NCI-H774 (cell line): Measurements from ENCODE around the gene FARSA.
"Not testable (repeated sequence)": the region's sequence is repeated elsewhere in the genome, so short reads cannot be mapped to it uniquely, and the experiment has no call there.

Experiments used
- DNase-seq: peaks from one replicate; lab custom pipeline; 2025; lab: John Stamatoyannopoulos, UW

Gene FARSA

DNA sequence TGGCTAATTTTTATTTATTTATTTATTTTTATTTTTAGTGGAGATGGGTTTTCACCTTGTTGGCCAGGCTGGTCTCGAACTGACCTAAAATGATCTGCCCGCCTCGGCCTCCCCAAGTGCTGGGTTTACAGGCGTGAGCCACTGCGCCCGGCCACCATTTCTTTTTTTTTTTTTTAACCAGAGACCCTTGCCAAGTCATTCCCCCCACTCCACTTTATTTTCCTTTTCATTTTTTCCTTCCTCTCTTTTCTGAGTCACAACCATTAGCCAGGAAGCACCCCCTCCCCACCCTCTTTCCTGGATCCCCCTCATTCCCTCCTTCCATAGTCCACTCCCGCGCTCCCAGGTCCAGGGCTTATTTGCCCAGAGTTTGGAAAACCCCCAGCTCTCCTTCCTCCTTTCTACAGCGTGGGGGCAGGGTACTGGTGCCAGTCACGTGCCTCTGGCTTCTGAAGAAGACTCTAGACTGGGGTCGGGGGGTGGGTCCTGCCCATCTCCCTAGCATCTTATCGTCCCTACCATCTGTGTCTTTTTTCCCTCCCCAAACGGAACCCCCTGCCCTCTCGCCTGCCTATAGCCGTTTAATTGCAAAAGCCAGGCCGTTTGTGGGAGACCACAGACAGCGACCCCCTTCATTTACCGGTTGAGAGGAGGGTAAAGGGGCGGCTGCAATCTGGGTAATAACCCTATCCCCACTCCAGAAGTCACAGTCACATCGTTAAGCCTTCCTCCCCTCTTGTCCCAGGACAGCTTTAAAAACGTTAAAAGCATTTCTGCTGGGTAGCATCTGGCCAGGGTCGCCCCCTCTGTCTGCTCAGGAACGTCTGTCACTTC is 3.8 kb upstream of the FARSA start:
- DNase-seq: no peak

DNA sequence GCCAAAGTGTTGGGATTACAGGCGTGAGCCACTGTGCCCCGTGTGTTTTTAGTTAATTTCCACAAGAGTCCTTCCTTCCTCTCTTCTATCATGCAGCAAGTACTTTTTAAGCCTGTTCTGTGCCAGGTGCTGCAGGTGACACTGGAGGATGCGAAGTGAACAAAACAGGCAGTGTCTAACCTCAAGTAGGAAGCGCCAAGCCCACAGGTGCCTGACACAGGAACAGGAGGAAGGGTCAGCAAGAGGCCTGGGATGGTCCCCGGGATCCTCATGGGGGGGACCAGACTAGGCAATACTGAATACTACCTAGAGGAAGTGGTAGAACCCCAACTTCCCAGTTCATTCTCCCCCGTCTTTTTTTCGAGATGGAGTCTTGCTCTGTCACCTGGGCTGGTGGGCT is 3.1 kb upstream of the FARSA start:
- DNase-seq: no peak

DNA sequence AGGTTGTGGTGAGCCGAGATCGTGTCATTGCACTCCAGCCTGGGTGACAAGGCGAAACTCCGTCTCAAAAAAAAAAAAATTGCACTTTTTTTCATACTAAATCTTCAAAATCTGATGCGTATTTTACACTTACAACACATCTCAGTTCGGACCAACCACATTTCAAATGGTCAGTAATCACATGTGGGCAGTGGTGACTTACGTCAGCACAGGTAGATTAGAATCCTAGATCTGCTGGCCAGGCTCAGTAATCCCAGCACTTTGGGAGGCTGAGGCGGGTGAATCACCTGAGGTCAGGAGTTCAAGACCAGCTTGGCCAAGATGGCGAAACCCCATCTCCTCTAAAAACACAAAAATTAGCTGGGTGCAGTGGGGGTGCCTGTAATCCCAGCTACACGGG is 1.6 kb upstream of the FARSA start:
- no peak for DNase-seq

DNA sequence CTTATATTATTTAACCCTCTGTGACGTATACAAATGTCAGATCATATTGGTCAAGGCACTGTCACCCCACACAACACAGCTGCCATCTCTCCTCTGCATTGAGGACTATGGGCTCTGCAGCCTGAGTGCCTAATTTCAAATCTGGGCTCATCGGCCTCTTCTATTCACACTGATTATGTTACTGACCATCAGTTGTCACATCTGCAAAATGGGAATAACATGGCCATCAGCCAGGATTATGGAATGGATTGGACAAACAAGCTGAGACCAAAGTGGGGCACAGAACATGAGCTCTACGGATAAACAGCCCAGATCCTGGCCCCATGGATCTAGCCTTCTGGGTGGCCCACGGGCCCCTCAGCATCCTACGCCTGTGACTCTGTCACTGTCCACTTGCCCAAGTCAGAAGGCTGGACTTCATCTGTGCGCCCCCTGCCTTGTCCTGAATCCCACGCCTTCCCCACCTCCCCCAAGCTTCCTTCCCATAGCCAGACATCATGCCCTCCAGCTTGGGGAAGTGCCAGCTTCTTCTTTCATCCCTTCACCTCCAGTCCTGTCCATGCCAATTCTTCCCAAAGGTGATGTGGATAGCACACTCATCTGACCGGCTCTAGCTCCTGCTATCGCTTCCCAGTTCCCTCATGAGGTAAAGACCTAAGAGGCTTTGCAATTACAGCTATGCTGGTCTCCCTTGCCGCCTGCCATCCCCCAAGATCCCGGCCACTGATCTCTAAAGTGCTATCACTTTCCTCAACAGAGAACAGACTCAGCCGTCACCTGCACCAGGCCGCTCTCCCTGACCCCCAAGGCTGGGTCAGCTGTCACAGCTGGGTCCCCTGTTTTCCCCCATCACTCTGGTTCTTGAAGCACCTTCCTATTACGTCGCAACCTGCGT is 872 bp downstream of the FARSA start:
- no peak for DNase-seq

DNA sequence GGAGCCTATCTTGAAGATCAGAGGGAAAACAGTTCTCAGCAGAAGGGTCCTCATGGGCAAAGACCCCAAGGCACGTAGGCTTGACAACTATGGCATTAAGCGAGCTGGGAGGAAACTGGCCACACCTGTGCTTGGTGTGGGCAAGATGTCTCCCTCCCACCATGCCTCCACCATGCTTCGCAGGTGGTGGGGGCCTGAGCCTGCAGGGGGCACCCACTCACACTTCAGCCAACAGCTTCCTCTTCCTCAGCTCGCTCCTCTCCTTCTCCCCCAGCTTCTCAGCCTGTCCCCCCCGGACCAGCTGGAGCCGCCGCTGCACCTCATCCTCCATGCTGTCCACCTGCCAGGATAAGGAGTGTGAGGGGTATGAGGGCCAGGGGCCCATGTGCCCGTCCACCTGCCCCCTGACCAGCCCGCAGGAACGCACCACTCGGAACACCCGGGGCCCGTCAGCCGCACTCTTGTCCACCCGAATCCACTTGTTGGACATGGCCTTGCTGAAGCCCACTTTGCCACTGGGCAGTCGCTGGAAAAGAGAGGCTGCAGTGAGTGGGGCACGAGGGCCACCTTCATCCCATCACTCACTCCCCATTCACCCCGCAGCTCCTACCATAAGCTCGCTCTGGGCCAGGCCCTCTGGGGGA is 3.4 kb downstream of the FARSA start:
- DNase-seq: no peak

DNA sequence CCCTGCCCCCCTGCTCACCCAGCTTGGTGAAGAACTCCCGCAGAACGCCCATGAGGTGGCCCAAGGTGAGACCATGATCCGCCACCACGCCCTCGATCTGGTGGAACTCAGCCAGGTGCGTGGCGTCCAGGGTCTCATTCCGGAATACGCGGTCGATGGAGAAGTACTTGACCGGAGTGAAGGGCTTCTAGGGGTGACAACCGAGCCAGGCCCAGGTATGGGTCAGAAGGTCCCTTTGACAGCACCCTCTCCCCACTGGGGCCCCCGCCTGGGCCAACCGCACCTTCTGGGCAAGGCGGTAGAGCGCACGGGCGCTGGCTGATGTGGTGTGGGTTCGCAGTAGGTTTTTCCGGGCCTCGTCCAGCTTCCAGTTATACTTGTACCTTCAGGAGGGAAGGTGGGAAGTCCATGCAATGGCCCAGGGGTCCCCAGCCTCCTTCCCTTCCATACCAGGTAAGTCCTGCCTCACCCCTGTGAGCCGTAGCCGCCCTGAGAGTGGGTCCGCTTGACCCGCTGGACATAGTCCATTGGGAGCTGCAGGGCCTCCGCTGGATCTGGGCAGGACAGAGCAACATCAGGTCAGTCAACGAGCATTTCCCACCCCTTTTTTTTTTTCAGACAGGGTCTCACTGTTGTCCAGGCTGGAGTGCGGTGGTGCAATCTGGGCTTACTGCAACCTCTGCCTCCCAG is 8.7 kb downstream of the FARSA start:
- no peak for DNase-seq

DNA sequence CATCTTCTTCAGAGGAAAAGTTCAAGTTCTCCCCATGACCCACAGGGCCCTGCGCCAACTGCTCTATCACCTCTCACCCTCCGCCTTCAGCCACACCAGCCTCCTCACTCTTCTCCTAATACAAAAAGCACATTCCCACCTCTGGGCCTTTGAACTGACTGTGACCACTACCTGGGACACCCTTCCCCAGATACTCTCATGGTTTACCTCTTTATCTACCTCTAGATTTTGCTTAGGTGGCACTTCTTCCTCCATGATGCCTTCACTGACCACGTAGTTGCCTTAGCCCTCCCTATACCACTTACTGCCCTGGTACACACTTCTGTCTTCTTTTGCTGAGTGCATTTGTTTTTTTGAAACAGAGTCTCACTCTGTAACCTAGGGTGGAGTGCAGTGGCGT is 10.6 kb downstream of the FARSA start:
- DNase-seq: no peak

DNA sequence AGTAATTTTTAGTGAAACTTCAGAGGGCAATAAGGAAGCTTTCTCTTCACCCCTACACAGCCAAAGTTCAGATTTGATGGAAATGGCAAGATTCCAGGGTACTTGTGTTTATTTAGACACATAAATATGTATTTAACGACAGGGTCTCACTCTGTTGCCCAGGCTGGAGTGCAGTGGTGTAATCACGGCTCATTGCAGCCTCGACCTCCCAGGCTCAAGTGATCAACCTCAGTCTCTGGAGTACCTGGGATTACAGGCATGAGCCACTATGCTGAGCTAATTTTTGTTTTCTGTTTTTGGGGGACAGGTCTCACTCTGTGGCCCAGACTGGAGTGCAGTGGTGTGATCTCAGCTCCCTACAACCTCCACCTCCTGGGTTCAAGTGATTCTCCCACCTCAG is 12.5 kb downstream of the FARSA start:
- DNase-seq: no peak

DNA sequence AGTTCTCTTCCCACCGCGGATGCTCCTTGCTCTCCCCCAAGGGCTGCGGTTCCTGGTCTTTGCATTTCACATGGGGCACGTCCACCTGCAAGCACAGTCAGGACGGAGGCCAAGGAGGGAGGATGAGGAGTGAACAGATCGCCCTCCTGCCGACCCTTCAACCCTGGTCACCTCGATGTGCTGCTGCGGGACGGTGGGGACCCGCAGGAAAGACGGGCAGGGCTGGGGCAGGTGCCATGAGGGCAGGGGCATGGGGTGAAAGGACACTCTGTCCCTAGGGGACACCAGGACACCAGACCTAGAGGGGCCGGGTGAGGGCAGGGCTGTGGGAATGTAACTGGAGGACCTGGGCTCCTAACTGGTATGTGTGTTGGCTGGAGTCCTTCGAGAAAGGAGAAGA is 15.3 kb downstream of the FARSA start:
- DNase-seq: no peak

DNA sequence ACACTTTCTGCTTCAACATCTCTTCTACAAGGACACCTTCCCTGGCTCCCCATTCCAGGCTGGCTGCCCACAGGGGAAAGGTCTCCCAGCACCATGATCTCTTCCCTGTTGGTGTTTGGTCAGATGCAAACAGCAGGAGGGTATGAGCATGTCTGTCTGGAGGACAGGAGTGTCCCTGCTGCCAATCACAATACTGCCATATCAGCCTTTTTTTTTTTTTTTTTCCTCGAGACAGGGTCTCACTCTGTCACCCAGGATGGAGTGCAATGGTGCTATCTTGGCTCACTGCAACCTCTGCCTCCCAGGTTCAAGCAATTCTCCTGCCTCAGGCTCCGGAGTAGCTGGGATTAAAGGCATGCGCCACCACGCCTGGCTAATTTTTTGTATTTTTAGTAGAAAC is 17.7 kb downstream of the FARSA start:
- not testable (repeated sequence) for DNase-seq

DNA sequence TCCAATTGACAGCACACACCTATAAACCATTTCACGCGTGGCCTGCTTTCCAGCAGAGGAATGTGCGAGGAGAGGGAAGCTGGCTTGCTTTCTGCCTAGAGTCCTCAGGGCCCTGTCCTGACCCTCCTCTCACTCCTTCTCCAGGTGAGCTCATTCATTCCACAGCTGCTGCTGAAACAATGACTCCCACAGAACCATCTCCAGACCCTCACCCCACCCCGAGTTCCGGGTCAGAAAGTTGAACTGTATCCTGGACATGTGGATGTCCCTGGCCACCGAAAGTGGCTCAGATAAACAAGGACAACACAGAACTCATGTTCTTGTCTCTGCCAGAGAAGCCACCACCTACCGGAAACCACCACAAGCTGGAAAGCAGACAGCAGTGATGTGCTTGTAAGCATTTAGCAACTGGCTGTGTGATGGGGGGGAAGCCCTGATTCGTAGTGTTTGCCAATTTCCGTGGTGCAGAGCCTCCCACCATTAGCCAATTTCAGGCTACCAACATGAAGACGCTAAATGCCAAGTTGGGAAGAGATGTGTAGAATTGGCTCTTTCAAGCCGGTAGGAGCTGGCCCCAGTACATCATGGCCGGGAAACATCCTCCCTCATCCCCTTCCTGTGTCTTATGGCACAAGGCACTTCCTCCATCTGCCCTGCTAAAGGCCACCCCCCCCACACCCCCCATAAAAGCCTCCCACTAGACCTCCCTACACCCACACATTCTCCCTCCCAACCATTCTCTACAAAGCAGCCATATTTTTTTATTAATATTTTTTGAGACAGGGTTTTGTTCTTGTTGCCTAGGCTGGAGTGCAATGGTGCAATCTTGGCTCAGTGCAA is 19.4 kb downstream of the FARSA start:
- DNase-seq: no peak

DNA sequence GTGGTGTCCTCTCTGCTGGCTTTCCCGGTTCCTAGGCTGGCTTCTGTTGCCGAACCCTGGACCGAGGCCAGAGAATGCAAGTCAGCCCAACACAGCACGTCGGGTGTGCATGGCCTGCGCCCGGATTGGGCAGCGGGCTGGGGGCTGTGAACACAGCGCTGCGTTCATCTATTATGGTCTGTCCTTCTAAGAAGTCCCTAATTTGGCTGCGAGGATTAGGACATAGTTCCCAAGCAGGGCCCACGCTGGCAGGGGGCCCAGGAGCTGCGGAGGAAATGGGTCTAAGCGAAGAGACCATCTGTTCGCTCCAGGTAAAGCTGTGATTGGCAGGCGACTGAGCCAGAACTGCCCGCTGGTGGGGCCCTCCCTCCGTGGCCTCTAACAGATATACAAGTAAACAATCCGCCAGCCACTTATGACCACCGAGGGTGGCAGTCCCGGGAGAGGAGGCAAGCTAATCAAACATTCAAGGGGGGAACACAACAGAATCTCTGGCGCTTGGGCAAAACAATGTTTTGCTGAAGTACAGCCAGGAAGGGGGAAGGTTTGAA is 20.4 kb downstream of the FARSA start:
- peak; percentile 96 for DNase-seq

DNA sequence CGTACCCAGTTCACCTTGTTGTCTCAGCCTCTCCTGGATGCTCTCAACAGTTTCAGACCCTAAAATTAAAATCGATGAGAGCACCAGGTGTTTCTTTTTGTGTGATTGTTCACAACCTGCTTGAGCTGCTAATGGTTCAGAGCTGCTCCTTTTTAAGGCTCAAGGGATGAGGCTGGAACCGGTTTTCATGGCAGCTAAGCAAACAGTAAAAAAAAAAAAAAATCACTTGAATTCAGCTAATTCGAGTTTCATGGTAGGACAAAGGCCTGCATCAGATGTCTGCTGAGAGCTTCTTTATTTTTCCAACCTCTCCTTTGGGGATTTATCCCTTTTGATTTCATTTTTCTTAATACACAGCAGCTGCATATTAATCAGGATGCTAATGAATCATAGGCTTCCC is 20.9 kb downstream of the FARSA start:
- peak; percentile 91 for DNase-seq

DNA sequence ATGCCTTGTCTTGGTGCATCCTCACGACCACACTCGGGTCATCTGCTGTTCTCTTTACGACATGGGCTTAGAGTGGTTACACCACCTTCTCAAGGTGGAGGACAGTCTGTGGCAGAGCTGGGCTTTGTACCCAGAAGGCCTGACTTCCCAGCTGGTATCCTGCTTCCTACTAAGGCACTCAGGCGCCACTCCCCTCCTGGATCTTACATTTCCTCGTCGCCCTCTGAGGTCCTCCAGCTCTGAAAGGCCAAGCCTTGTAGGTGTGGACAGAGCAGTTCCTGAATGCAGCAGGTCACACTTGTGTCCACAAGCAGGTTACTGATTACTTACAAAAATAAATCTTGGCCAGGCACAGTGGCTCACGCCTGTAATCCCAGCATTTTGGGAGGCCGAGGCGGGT is 26.3 kb downstream of the FARSA start:
- no peak for DNase-seq

DNA sequence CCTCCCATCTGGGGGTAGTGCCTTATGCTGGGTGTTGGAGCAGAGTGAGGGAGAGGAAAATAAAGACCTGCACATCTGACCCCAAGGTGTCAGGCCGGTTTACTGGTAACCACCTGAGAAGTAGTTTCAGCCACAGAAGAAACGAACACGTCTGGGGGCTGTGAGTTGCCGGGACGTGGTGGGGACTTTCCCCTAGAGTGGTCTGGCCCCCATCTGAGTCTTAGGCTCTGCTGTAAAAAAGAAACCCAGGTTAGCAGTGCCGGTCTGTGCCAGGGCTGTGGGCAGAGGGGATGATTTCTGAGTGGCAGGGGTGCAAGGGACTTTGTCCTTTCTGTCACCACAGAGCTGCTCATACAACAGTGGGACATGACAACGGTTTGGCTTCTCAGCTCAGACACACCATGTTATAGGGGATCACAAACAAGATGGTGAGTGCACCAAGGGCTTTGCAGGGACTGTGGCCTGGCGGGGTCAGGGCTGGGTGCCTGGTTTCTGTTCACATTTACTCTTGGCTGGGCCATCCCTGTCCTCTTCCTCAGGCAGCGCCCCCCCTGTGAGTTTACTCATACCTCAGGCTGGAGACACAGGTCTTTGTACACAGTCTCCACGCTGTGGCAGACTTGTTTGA is 33.5 kb downstream of the FARSA start:
- DNase-seq: no peak

DNA sequence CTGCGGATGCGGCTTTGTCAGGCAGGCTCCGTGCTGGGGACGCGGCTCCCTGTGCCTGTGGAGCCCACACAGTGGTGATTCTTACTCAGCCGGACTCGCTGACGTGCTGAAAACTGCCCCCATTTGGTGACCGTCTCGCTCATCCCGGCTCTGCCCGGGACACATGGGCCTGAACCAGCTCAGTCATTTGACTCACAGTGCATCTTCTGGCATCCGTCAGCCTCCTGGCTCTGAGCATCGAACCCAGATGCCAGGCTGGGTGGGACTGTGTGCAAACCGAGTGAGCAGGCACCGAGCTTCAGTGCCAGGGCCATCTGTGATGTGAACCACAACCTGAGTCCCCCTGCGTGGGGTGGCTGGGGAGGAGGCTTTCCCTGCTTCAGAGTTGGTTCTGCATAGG is 37.1 kb downstream of the FARSA start:
- DNase-seq: no peak

DNA sequence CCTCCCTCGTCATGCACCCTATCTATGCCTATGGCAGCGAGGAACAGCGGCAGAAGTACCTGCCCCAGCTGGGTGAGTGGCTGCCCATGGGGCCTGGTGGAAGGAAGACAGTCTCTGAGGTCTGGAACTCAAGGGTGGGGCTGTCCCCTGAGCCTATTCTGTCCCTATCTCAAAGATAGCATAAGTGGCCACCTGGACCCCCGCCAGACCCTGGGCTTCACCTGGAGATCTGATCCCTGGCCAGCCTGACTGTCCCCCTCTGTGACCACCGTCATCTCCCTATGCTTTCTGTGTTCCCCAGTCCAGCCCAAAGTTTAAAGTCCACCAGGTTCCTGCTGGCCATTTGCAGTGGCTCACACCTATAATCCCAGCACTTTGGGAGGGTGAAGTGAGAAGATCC is 39.9 kb downstream of the FARSA start:
- no peak for DNase-seq

DNA sequence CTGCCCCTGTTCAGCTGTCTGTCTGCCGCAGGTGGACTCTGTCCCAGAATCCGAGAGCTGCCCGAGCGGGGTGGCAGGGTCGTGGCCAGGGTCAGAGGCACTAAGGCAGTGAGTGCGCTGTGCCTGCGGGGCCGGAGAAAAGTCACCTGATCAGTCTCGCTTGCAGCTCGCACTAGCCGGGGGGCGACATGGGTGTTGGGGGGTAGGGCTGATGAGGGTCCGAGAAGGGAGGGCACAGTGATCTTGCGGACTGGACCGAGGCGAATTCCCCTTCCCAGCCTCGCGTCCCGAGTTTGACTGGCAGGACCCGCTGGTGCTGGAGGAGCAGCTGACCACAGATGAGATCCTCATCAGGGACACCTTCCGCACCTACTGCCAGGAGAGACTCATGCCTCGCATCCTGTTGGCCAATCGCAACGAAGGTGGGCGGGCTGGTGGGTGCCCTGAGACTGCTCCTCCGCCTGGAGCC is 41.9 kb downstream of the FARSA start:
- no peak for DNase-seq

DNA sequence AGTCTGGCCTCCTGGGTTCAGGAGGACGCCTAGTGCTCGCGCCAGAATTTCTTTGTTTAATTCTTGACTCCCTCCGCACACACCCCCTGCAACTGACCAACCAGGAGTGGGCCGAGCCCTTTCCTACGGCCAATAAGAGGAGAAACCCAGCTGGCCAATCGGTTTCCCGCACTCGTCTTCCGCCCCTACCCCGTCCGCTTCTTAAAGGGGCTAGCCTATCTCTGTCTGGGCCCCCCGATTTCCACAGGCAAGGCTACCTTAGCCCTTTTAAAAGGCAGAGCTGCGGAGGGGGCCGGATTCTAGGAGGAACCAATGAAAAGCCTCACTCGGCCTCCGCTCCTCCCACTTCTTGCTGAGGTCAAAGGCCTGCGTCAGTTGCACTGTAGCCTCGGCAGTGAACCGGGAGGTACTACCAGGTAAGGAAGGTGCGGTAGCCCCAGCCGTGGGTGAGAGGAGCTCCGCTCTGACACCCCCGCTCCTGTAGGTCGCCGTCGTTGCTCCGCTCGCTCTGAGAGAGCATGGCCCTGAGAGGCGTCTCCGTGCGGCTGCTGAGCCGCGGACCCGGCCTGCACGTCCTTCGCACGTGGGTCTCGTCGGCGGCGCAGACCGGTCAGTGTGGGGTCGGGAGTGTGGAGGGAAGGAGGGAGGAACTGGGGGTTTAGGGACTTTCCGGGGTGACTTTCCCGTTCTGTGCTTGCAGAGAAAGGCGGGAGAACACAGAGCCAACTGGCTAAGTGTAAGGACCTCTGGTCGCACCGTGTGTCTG is 42.5 kb downstream of the FARSA start, which contains the start of gene GCDH:
Gene GCDH, plus strand, starts transcription at position 374 of the 766 bp plus-strand sequence. Its CDS starts 145 bp downstream, at position 519.
- peak; percentile 97 for DNase-seq
